ENCODE data around the gene RAB15. TPM values are rescaled to one million over a fixed set of nuclear protein-coding genes. Genes with fewer than 3 reads are reported as not detected.

Gene RAB15
- total RNA-seq, 1 donor from 2014 or later: 16.5 TPM

GRCh38 chr14:65011538-65011937 lies 39.4 kb upstream of the RAB15 start:
- H3K4me1 Mint-ChIP-seq: peaks cover 21% of the 10 kb centered on the region
- TF ChIP-seq, protein P1, sequence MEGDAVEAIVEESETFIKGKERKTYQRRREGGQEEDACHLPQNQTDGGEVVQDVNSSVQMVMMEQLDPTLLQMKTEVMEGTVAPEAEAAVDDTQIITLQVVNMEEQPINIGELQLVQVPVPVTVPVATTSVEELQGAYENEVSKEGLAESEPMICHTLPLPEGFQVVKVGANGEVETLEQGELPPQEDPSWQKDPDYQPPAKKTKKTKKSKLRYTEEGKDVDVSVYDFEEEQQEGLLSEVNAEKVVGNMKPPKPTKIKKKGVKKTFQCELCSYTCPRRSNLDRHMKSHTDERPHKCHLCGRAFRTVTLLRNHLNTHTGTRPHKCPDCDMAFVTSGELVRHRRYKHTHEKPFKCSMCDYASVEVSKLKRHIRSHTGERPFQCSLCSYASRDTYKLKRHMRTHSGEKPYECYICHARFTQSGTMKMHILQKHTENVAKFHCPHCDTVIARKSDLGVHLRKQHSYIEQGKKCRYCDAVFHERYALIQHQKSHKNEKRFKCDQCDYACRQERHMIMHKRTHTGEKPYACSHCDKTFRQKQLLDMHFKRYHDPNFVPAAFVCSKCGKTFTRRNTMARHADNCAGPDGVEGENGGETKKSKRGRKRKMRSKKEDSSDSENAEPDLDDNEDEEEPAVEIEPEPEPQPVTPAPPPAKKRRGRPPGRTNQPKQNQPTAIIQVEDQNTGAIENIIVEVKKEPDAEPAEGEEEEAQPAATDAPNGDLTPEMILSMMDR (conservative IDR thresholded peaks at IDR 0.05): no peak

DNA sequence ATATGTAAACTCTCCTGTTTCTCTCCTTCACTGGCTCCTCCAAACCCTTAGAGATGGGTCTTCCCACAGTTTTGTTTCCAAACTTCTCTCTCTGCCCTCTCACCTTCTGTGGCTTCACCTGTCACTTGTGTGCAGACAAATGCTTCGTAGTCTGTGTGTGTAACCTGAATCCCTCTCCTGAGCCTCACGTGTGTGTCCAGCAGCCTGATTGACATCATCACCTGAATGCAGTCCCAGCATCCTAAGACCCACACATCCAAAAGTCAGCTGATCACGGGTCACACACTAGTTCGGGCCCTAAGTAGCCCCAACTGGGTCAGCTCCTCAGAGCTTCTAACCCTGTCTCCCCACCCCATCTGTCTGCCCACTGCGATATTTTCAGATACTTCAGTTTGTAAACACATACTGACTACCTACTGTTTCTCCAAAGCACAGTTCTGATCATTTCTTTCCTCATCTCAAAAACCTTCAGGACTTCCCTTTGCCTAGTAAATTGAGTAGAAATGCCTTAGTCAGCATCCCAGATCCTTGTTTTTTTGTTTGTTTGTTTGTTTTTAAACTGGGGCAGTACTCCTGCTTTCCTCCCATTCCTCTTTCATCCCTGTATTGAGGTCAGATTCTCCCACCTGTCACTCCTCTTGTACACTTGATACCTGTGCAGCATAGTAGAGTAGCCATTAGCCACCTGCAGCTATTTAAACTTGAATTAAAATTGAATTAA lies 38.2 kb upstream of the RAB15 start:
- H3K27me3 Mint-ChIP-seq (ENCODE audit: low read depth): no peaks in the 10 kb centered on the region
- no peak overlapping the region for H3K27ac Mint-ChIP-seq (ENCODE audit: unreplicated experiment)
- no peak for DNase-seq (ENCODE audit: low read depth, low spot score)
- peaks cover 8% of the 10 kb centered on the region for H3K36me3 Mint-ChIP-seq (ENCODE audit: low read depth)
- no peak overlapping the region for H3K4me3 Mint-ChIP-seq
- H3K9me3 Mint-ChIP-seq: no peaks in the 10 kb centered on the region
- peaks cover 20% of the 10 kb centered on the region for H3K4me1 Mint-ChIP-seq
- TF ChIP-seq, protein P1 (conservative IDR thresholded peaks at IDR 0.05): no peak

More at GRCh38 chr14:65011538-65011937, 39.4 kb upstream of the RAB15 start:
- no peaks in the 10 kb centered on the region for H3K9me3 Mint-ChIP-seq
- H3K27ac Mint-ChIP-seq (ENCODE audit: unreplicated experiment): no peak overlapping the region
- no peaks in the 10 kb centered on the region for H3K27me3 Mint-ChIP-seq (ENCODE audit: low read depth)
- H3K4me3 Mint-ChIP-seq: no peak overlapping the region
- H3K36me3 Mint-ChIP-seq (ENCODE audit: low read depth): peaks cover 5% of the 10 kb centered on the region
- no peak for DNase-seq (ENCODE audit: low read depth, low spot score)

DNA sequence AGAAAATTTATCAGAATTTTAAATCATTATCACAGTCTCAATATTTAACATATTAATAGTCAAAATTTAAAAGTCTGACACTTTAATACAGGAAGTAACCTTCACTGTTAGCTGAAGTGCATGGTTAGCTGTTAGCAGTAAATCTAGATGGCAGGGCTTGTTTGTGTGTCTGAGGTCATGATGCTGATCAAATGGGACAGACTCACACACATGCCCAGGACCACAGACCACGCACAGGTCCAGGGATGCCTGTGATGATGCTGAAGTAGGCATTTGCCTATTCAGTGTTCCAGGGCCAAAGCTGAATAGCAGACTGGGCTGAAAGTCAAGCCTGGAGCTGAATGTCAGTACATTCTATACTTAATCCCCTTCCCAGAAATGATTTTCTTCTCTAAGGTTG lies 35.1 kb upstream of the RAB15 start:
- H3K36me3 Mint-ChIP-seq (ENCODE audit: low read depth): peaks cover 8% of the 10 kb centered on the region
- no peak overlapping the region for H3K4me3 Mint-ChIP-seq
- no peak overlapping the region for H3K27ac Mint-ChIP-seq (ENCODE audit: unreplicated experiment)
- H3K9me3 Mint-ChIP-seq: no peaks in the 10 kb centered on the region
- TF ChIP-seq, protein P1 (conservative IDR thresholded peaks at IDR 0.05): no peak
- peaks cover 25% of the 10 kb centered on the region for H3K4me1 Mint-ChIP-seq
- no peak for DNase-seq (ENCODE audit: low read depth, low spot score)
- H3K27me3 Mint-ChIP-seq (ENCODE audit: low read depth): no peaks in the 10 kb centered on the region

DNA sequence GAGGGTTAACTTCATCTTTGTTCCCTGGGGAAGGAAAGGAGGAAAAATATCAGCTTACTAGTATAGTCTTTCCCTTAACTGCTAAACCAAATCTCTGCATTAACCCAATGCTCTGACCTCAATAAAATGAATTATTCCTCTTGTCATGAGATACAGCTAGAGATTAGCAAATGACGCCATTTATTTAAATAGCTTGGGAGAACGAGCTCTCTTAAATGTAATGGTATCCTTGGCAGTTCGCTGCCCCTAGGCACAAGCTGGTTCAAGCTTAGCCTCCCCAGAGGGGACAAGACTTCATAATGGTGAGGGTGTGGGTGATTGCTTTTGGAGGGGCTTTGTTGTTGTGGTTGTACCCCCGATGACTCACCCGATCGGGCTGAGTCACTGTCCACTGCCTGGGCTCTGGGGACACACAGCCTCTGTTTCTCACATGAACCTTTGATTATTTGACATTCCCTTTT lies 34.2 kb upstream of the RAB15 start:
- H3K27me3 Mint-ChIP-seq (ENCODE audit: low read depth): no peaks in the 10 kb centered on the region
- TF ChIP-seq, protein P1 (conservative IDR thresholded peaks at IDR 0.05): no peak
- peaks cover 8% of the 10 kb centered on the region for H3K36me3 Mint-ChIP-seq (ENCODE audit: low read depth)
- no peaks in the 10 kb centered on the region for H3K9me3 Mint-ChIP-seq
- peak overlapping the region; percentile 78 for H3K27ac Mint-ChIP-seq (ENCODE audit: unreplicated experiment)
- H3K4me1 Mint-ChIP-seq: peaks cover 25% of the 10 kb centered on the region
- H3K4me3 Mint-ChIP-seq: peak overlapping the region; percentile 20
- DNase-seq (ENCODE audit: low read depth, low spot score): no peak

- TF ChIP-seq, protein P1 (conservative IDR thresholded peaks at IDR 0.05): no peak
- peaks cover 7% of the 10 kb centered on the region for H3K36me3 Mint-ChIP-seq (ENCODE audit: low read depth)
- H3K4me1 Mint-ChIP-seq: peaks cover 25% of the 10 kb centered on the region
- no peak for DNase-seq (ENCODE audit: low read depth, low spot score)
- no peaks in the 10 kb centered on the region for H3K9me3 Mint-ChIP-seq
- no peak overlapping the region for H3K4me3 Mint-ChIP-seq
- H3K27me3 Mint-ChIP-seq (ENCODE audit: low read depth): no peaks in the 10 kb centered on the region
- H3K27ac Mint-ChIP-seq (ENCODE audit: unreplicated experiment): no peak overlapping the region
Observed at GRCh38 chr14:65003394-65003793, 31.3 kb upstream of the RAB15 start.

Measured in neural crest cell (in vitro differentiated cells).